HEK293 (cell line): ENCODE data around the gene ASCC2.

ENCODE experiments used
- CTCF ChIA-PET: fragments of 350-600 bp; formaldehyde crosslinking; extraction: SDS; loops from one replicate; lab custom pipeline; 2021; ENCODE audit warnings: antibody characterized with exemption; lab: Yijun Ruan, JAX
- POLR2A ChIA-PET: fragments of 300-600 bp; formaldehyde crosslinking; extraction: SDS; loops from one replicate; lab custom pipeline; 2020; ENCODE audit warnings: antibody characterized with exemption, inconsistent platforms; lab: Yijun Ruan, JAX
- H3K27ac ChIP-seq: fragments of 200-500 bp; sonication (Bioruptor generic); 2 replicates; pipeline ENCODE4 v1.5.1; 2014; ENCODE audit warnings: low read depth, low read length, control low read depth, inconsistent platforms; ENCODE audit errors: extremely low read depth
- H3K36me3 ChIP-seq, 2 experiments: fragments of 200-500 bp in 1 of 2; sonication (Bioruptor generic) in 1 of 2; 1 replicate in 1 of 2; 2 replicates in 1 of 2; pipeline ENCODE4 v1.5.1; 2014 to 2017; ENCODE audit warnings: inconsistent platforms in 2 of 2, low read length in 2 of 2; ENCODE audit not compliant: control insufficient read depth in 2 of 2, insufficient read depth in 1 of 2
- H3K4me1 ChIP-seq: fragments of 200-500 bp; sonication (Bioruptor generic); 2 replicates; pipeline ENCODE4 v1.5.1; 2014; ENCODE audit warnings: mild to moderate bottlenecking, low read length, inconsistent platforms; ENCODE audit not compliant: control insufficient read depth, insufficient read depth
- H3K4me3 ChIP-seq: 2 replicates; pipeline ENCODE4 v1.5.1; 2011; ENCODE audit warnings: low read depth, mild to moderate bottlenecking, control low read depth, low read length, moderate library complexity
- H3K9me3 ChIP-seq: fragments of 200-500 bp; sonication (Bioruptor generic); 2 replicates; pipeline ENCODE4 v1.5.1; 2014; ENCODE audit warnings: low read depth, low read length, inconsistent platforms; ENCODE audit not compliant: control insufficient read depth, insufficient read depth
- GFI1B ChIP-seq: fragments of 450-650 bp; formaldehyde crosslinking; IDR thresholded peaks from 2 replicates; pipeline ENCODE4 v1.5.1; 2016; ENCODE audit warnings: missing biosample characterization, missing genetic modification characterization
- GLI2 ChIP-seq: fragments of 450-650 bp; formaldehyde crosslinking; IDR thresholded peaks from 2 replicates; pipeline ENCODE4; 2017; ENCODE audit warnings: missing biosample characterization, missing genetic modification characterization, low read depth, borderline replicate concordance
- KLF1 ChIP-seq: fragments of 450-650 bp; formaldehyde crosslinking; IDR thresholded peaks from 2 replicates; pipeline ENCODE4 v1.5.1; 2016; ENCODE audit warnings: missing biosample characterization, missing genetic modification characterization
- PRDM10 ChIP-seq: fragments of 450-650 bp; formaldehyde crosslinking; IDR thresholded peaks from 2 replicates; pipeline ENCODE4 v1.5.1; 2016; ENCODE audit warnings: missing biosample characterization, missing genetic modification characterization
- SP2 ChIP-seq: fragments of 450-650 bp; formaldehyde crosslinking; IDR thresholded peaks from 2 replicates; pipeline ENCODE4 v1.5.1; 2016; ENCODE audit warnings: missing biosample characterization, missing genetic modification characterization
- ZNF112 ChIP-seq: fragments of 450-650 bp; formaldehyde crosslinking; IDR thresholded peaks from 2 replicates; pipeline ENCODE4 v1.5.0; 2017; ENCODE audit warnings: missing biosample characterization, missing genetic modification characterization
- ZNF138 ChIP-seq: fragments of 450-650 bp; formaldehyde crosslinking; IDR thresholded peaks from 2 replicates; pipeline ENCODE4 v1.5.1; 2016; ENCODE audit warnings: missing biosample characterization, missing genetic modification characterization, borderline replicate concordance
- ZNF202 ChIP-seq: fragments of 450-650 bp; formaldehyde crosslinking; IDR thresholded peaks from 2 replicates; pipeline ENCODE4 v1.5.1; 2016; ENCODE audit warnings: missing biosample characterization, missing genetic modification characterization, borderline replicate concordance
- ZNF26 ChIP-seq: fragments of 450-650 bp; formaldehyde crosslinking; IDR thresholded peaks from 2 replicates; pipeline ENCODE4 v1.5.1; 2016; ENCODE audit warnings: missing biosample characterization, missing genetic modification characterization
- ZNF362 ChIP-seq: fragments of 450-650 bp; formaldehyde crosslinking; IDR thresholded peaks from 2 replicates; pipeline ENCODE4 v1.5.1; 2016; ENCODE audit warnings: missing biosample characterization, missing genetic modification characterization
- ZNF549 ChIP-seq: fragments of 450-650 bp; IDR thresholded peaks from 2 replicates; pipeline ENCODE4 v1.5.1; 2018; ENCODE audit warnings: missing biosample characterization, missing genetic modification characterization, mild to moderate bottlenecking, inconsistent platforms, moderate library complexity
- ZNF561 ChIP-seq: fragments of 450-650 bp; IDR thresholded peaks from 2 replicates; pipeline ENCODE4 v1.5.1; 2018; ENCODE audit warnings: missing biosample characterization, missing genetic modification characterization, borderline replicate concordance
- TF ChIP-seq, protein P1 (sequence below): fragments of 450-650 bp; formaldehyde crosslinking; IDR thresholded peaks from 2 replicates; pipeline ENCODE4 v1.5.1; 2016; ENCODE audit warnings: missing biosample characterization, missing genetic modification characterization

ASCC2 gene

DNA sequence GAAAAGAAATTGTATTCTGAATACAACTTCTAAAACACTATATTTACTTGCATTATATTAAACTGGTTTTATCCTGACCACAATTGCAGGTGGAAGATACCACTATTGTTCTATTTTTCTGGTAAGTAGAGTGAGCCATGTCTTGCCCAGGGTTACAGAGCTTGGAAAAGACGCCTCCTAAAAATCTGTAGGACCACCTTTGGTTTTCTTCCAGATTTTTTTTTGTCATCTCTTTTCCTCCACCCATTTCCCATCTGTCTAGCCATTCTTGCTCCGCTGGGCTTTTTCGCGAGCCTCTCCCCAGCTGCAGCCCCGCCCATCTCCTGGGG is 44.6 kb upstream of the ASCC2 start:
- POLR2A ChIA-PET = interaction anchor here (0.7 to 1.7 kb wide), 11 partner anchors 10 to 116 kb away, joined by 3 to 9 read pairs (median 5); partner anchors contain the start of genes ASCC2, UQCR10 and ZMAT5
- H3K4me3 ChIP-seq = no peak overlapping the region
- TF ChIP-seq GLI2 (tag by site-specific recombination) (no peak), KLF1 (tag by site-specific recombination) (peak; percentile 39; the same call in 1 of the 2 replicates), PRDM10 (tag by site-specific recombination) (peak; percentile 87)
- TF ChIP-seq, all 188 proteins: peak for 2
- Histone ChIP-seq H3K36me3 (no peaks in the 10 kb centered on the region), H3K27ac (no peak overlapping the region), H3K9me3 (no peaks in the 10 kb centered on the region), H3K4me1 (peaks cover 14% of the 10 kb centered on the region)
- CTCF ChIA-PET = interaction anchor here (0.7 to 1.7 kb wide), 5 partner anchors 9 to 123 kb away, joined by 3 to 5 read pairs (median 4); partner anchors contain the start of gene ASCC2

DNA sequence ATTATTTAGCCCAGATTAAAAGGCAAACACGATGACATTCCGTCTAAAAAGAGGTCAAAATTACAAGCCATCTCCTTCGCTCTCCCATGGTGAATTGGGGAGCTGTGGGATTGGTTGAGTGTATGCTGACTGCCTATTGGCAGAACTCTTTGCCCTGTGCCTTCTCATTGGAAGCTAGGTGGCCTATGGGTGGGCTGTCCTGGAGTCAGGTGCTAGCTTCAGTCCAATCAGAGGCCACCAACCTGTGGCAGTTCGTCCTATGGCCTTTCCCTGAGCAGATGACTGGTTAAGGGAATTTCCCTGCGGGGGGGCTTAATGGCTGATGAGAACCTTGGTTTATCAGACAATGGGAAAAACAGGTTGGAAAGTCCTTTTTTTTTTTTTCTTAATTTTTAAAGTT is 41.7 kb upstream of the ASCC2 start:
- ChIA-PET CTCF (no interaction called here), POLR2A (no interaction called here)

GRCh38 chr22:29877620-29878019 is 39.5 kb upstream of the ASCC2 start:
- H3K36me3 ChIP-seq = no peaks in the 10 kb centered on the region
- no peaks in the 10 kb centered on the region for H3K9me3 ChIP-seq
- ChIA-PET POLR2A (no interaction called here), CTCF (no interaction called here)
- no peak overlapping the region for H3K27ac ChIP-seq
- peak; percentile 58; the same call in 1 of the 2 replicates for TF ChIP-seq GFI1B (tag by site-specific recombination)
- no peak for TF ChIP-seq ZNF362
- H3K4me3 ChIP-seq = no peak overlapping the region
- H3K4me1 ChIP-seq = peaks cover 8% of the 10 kb centered on the region

More for the DNA sequence above, 41.7 kb upstream of the ASCC2 start:
- Histone ChIP-seq H3K4me1 (no peaks in the 10 kb centered on the region), H3K27ac (no peak overlapping the region), H3K9me3 (no peaks in the 10 kb centered on the region), H3K4me3 (no peak overlapping the region), H3K36me3 (no peaks in the 10 kb centered on the region)
- TF ChIP-seq, protein P1, sequence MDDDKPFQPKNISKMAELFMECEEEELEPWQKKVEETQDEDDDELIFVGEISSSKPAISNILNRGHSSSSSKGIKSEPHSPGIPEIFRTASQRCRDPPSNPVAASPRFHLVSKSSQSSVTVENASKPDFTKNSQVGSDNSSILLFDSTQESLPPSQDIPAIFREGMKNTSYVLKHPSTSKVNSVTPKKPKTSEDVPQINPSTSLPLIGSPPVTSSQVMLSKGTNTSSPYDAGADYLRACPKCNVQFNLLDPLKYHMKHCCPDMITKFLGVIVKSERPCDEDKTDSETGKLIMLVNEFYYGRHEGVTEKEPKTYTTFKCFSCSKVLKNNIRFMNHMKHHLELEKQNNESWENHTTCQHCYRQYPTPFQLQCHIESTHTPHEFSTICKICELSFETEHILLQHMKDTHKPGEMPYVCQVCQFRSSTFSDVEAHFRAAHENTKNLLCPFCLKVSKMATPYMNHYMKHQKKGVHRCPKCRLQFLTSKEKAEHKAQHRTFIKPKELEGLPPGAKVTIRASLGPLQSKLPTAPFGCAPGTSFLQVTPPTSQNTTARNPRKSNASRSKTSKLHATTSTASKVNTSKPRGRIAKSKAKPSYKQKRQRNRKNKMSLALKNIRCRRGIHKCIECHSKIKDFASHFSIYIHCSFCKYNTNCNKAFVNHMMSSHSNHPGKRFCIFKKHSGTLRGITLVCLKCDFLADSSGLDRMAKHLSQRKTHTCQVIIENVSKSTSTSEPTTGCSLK (tag by site-specific recombination) = no peak
- peak; percentile 60 for TF ChIP-seq SP2 (tag by site-specific recombination)

- no peaks in the 10 kb centered on the region for H3K9me3 ChIP-seq
- H3K36me3 ChIP-seq = no peaks in the 10 kb centered on the region
- CTCF ChIA-PET = interaction anchor here (0.6 to 1.6 kb wide), 5 partner anchors 8 to 282 kb away, joined by 3 to 5 read pairs (median 3); no protein-coding TSS in a partner anchor
- POLR2A ChIA-PET = interaction anchor here (1.0 kb wide), 1 partner anchor 23 kb away, joined by 3 read pairs; no protein-coding TSS in a partner anchor
- H3K27ac ChIP-seq = no peak overlapping the region
- H3K4me3 ChIP-seq = no peak overlapping the region
- H3K4me1 ChIP-seq = peaks cover 15% of the 10 kb centered on the region
- TF ChIP-seq ZNF202 (tag by site-specific recombination) (no peak), ZNF26 (tag by site-specific recombination) (no peak), PRDM10 (tag by site-specific recombination) (peak; percentile 56), ZNF561 (tag by site-specific recombination) (no peak), ZNF138 (tag by site-specific recombination) (no peak), ZNF549 (tag by site-specific recombination) (no peak), ZNF112 (no peak), GLI2 (tag by site-specific recombination) (no peak)
Observed at GRCh38 chr22:29873943-29874342, 35.9 kb upstream of the ASCC2 start.
